Parathyroid adenoma (tissue), 2 donors: Measurements from ENCODE around the gene MEPE.

ENCODE experiments used
- H2AFZ ChIP-seq: fragments of 300-600 bp; sonication (generic); one replicate; pipeline ENCODE4 v1.7.0; 2017; ENCODE audit warnings: antibody characterized with exemption, mild to moderate bottlenecking
- H3K27ac ChIP-seq: fragments of 300-600 bp; sonication (generic); one replicate; pipeline ENCODE4 v1.7.0; 2017
- H3K27me3 ChIP-seq: fragments of 300-600 bp; sonication (generic); one replicate; pipeline ENCODE4 v1.7.0; 2017; ENCODE audit warnings: low read length; ENCODE audit not compliant: control insufficient read depth, insufficient read depth
- H3K36me3 ChIP-seq: fragments of 300-600 bp; sonication (generic); one replicate; pipeline ENCODE4 v1.7.0; 2017; ENCODE audit warnings: low read length; ENCODE audit not compliant: control insufficient read depth, insufficient read depth
- H3K4me1 ChIP-seq: fragments of 300-600 bp; sonication (generic); one replicate; pipeline ENCODE4 v1.7.0; 2017; ENCODE audit warnings: control low read depth
- H3K4me2 ChIP-seq: fragments of 300-600 bp; sonication (generic); one replicate; pipeline ENCODE4 v1.7.0; 2017; ENCODE audit warnings: low read length
- H3K4me3 ChIP-seq: fragments of 300-600 bp; sonication (generic); one replicate; pipeline ENCODE4 v1.7.0; 2017; ENCODE audit warnings: low read depth, low read length
- H3K79me2 ChIP-seq: fragments of 300-600 bp; sonication (generic); one replicate; pipeline ENCODE4 v1.7.0; 2017; ENCODE audit warnings: control low read depth
- H3K9ac ChIP-seq: fragments of 300-600 bp; sonication (generic); one replicate; pipeline ENCODE4 v1.7.0; 2017; ENCODE audit warnings: mild to moderate bottlenecking
- H3K9me3 ChIP-seq: fragments of 300-600 bp; sonication (generic); one replicate; pipeline ENCODE4 v1.7.0; 2017; ENCODE audit warnings: low read length; ENCODE audit not compliant: control insufficient read depth
- CTCF ChIP-seq: fragments of 300-600 bp; sonication (generic); IDR thresholded peaks from one replicate; pipeline ENCODE4 v1.7.0; 2017; ENCODE audit warnings: antibody characterized with exemption, mild to moderate bottlenecking
- donor health status: primary hyperparathyroidism.

Gene MEPE

DNA sequence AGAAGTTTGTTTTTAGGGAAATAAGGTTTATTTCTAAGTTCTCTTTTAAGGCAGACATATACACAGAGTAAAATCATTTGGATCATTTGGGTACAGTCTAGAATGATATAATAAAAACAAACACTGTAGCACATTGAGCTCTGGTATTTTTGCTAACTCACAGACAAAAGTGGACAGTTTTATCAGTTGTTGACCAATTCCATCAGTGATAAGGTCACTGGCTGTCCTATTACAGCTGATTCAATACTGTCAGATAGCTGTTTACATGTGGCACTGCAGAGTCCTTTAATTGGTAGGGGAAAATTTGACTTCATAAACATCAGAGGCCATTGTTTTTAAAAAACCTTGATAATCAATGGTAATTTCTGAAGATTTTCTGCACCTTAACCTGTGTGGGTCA is 29.9 kb upstream of the MEPE start:
- Histone ChIP-seq H3K4me3 (no peak overlapping the region), H3K4me1 (no peaks in the 10 kb centered on the region), H3K27me3 (no peaks in the 10 kb centered on the region), H3K79me2 (no peaks in the 10 kb centered on the region), H3K9ac (no peak overlapping the region), H2AFZ (no peak overlapping the region), H3K27ac (no peak overlapping the region), H3K36me3 (no peaks in the 10 kb centered on the region), H3K4me2 (no peak overlapping the region), H3K9me3 (no peaks in the 10 kb centered on the region)
- no peak for TF ChIP-seq CTCF

DNA sequence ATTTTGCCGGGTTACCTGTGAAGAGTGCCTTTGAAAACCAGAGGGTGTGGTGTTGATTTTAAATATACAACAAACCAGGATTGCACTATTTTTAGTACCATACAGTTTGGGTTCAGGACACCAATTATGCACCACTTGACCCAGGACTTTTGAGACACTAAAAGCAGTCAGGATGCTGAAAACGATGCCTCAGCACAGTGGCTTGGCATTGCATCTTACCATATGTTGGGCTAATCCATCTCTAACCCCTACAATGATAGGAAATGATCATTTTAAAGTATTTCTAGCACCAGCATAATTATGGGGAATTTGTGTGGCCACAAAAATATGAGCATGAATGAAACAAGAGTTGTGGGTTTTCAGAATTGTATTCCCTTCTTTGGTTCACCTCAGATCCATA is 29.3 kb upstream of the MEPE start:
- Histone ChIP-seq H3K9me3 (no peaks in the 10 kb centered on the region), H3K79me2 (no peaks in the 10 kb centered on the region), H3K36me3 (no peaks in the 10 kb centered on the region), H3K9ac (no peak overlapping the region), H2AFZ (no peak overlapping the region), H3K27me3 (no peaks in the 10 kb centered on the region), H3K4me1 (no peaks in the 10 kb centered on the region), H3K4me3 (no peak overlapping the region), H3K27ac (no peak overlapping the region), H3K4me2 (no peak overlapping the region)
- no peak for TF ChIP-seq CTCF

DNA sequence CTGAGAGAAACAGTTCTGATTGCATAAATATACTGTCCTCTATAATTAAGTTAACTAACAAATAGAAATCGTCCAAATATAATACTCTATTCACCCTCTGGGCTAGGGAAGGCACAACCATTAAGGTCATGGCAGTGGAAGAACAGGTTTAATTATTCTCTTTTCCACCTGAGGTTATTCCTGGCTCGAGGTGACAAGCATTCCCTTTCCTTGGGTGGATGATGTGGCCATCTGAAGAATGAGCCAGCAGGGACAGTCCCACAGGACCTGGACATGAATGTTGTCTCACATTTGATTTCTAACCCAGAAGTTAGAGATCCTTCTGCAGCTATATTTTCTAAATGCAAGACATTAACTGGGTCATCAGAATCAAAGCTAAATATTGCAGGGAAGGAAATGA is 27.9 kb upstream of the MEPE start:
- no peak overlapping the region for H3K4me2 ChIP-seq
- no peaks in the 10 kb centered on the region for H3K27me3 ChIP-seq
- H3K36me3 ChIP-seq = no peaks in the 10 kb centered on the region
- H3K9me3 ChIP-seq = no peaks in the 10 kb centered on the region
- H3K9ac ChIP-seq = no peak overlapping the region
- no peak overlapping the region for H3K4me3 ChIP-seq
- H2AFZ ChIP-seq = no peak overlapping the region
- no peak for TF ChIP-seq CTCF
- no peaks in the 10 kb centered on the region for H3K79me2 ChIP-seq
- no peak overlapping the region for H3K27ac ChIP-seq
- H3K4me1 ChIP-seq = no peaks in the 10 kb centered on the region

DNA sequence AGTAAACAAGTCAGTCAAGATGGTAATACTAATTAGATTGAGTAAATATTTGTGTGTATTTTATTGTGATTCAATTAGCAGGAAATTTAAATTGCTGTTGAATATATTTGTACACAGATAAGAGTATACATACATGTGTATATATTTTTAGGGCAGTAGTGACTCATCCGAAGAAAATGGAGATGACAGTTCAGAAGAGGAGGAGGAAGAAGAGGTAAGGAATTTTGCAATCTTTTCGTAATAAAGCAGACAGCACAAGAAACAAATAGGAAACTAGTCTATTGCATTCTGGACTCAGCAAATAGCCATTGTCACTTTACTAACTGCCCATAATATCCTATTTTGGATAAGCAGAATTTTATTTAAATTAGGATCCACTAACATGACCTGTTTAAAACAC is 26.8 kb upstream of the MEPE start:
- Histone ChIP-seq H3K9me3 (no peaks in the 10 kb centered on the region), H3K27me3 (no peaks in the 10 kb centered on the region), H3K79me2 (no peaks in the 10 kb centered on the region), H3K4me3 (no peak overlapping the region), H3K4me2 (no peak overlapping the region), H3K27ac (no peak overlapping the region), H3K4me1 (no peaks in the 10 kb centered on the region), H2AFZ (no peak overlapping the region), H3K9ac (no peak overlapping the region), H3K36me3 (no peaks in the 10 kb centered on the region)
- TF ChIP-seq CTCF = no peak

DNA sequence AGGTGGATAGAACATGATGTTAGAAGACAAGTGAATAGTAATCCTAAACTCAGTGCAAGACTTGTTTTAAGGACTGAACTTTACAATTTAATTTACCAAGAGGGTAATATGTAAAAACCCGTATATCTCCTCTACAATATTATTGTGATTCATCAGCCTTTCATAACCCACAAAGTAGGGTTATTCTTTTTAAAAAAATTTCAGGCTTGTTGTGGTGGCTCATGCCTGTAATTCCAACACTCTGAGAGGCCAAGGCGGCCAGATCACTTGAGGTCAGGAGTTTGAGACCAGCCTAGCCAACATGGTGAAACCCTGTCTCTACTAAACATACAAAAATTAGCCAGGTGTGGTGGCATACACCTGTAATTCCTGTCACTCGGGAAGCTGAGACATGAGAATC is 26.2 kb upstream of the MEPE start:
- Histone ChIP-seq H3K79me2 (no peaks in the 10 kb centered on the region), H3K4me1 (no peaks in the 10 kb centered on the region), H3K4me2 (no peak overlapping the region), H3K9ac (no peak overlapping the region), H2AFZ (no peak overlapping the region), H3K36me3 (no peaks in the 10 kb centered on the region), H3K27ac (no peak overlapping the region), H3K27me3 (no peaks in the 10 kb centered on the region), H3K4me3 (no peak overlapping the region), H3K9me3 (no peaks in the 10 kb centered on the region)
- no peak for TF ChIP-seq CTCF
